KOPT-K1 (cell line): Measurements from ENCODE around the gene CASZ1.

ENCODE experiments used
- H3K27ac ChIP-seq: fragments of 200-600 bp; sonication (generic); 2 replicates; pipeline ENCODE4 v1.5.1; 2016; ENCODE audit warnings: antibody characterized with exemption, mild to moderate bottlenecking, low read depth, low read length; ENCODE audit not compliant: poor library complexity, severe bottlenecking
- H3K36me3 ChIP-seq: fragments of 200-600 bp; sonication (generic); 2 replicates; pipeline ENCODE4 v1.5.1; 2017; ENCODE audit warnings: antibody characterized with exemption, mild to moderate bottlenecking, low read length, moderate library complexity; ENCODE audit not compliant: insufficient read depth
- H3K9me3 ChIP-seq: fragments of 200-600 bp; sonication (generic); 2 replicates; pipeline ENCODE4 v1.5.1; 2017; ENCODE audit warnings: antibody characterized with exemption, low read length, mild to moderate bottlenecking; ENCODE audit not compliant: insufficient read depth, poor library complexity, severe bottlenecking

The CASZ1 gene

GRCh38 chr1:10777749-10778574 lies 18.5 kb downstream of the CASZ1 start:
- Histone ChIP-seq H3K27ac (no peak overlapping the region), H3K9me3 (no peaks in the 10 kb centered on the region), H3K36me3 (no peaks in the 10 kb centered on the region)

- Histone ChIP-seq H3K9me3 (no peaks in the 10 kb centered on the region), H3K36me3 (no peaks in the 10 kb centered on the region)
These were observed 20.1 kb downstream of the CASZ1 start for GRCh38 chr1:10776190-10776905.

DNA sequence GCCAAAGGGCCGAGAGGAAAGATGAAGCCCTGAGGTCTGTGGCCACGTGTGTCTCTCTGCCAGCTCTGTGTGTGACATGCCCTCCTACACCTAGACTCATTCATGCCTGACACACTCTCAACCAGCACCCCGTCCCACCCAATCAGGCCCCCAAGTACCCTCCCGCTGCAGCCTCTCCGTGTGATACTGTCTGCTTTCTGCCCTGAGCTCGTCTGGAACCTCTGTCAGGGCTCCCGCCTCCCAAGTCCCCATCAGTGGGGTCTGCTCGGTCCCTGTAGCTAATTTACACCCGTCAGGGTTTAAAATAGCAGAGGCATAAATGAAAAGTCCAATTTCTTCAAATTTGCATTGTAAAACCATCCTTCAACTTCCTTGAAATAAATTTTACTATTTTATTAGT lies 20.7 kb downstream of the CASZ1 start:
- H3K27ac ChIP-seq, result no peak overlapping the region
- no peaks in the 10 kb centered on the region for H3K36me3 ChIP-seq

More at GRCh38 chr1:10776190-10776905, 20.1 kb downstream of the CASZ1 start:
- no peak overlapping the region for H3K27ac ChIP-seq

DNA sequence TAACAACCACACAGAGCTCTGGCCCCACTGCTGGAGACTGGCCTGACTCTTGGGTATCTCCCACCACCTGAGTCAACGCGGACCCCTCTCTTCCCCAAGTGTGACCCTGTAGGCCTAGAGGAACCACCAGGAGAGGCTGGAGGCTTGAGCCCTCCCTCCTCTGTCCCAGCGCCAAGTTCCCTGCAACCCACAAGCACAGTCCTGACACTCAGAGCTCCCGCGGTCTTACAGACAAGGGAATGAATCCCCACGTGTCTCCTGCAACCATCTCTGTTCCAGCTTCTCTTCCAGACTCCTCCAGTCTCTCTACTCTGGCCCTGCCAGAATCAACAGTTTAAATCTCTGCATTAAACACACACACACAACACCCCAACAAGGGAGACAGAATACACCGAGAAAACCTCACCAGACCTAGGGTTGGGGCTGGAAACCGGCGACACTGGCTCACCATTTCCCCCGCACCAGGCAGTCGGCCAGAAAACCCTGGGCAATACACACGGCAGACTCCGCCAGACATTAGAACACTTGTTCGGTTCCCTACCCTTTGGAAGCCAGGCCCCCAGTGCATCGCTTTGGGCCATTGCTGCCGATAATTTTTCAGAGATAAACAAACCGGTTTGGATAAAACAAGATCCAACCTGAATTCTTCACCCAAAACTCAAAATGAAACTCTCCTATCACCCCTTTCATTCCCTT lies 21.7 kb downstream of the CASZ1 start:
- no peaks in the 10 kb centered on the region for H3K36me3 ChIP-seq
- no peak overlapping the region for H3K27ac ChIP-seq
- no peaks in the 10 kb centered on the region for H3K9me3 ChIP-seq

More for the DNA sequence above, 20.7 kb downstream of the CASZ1 start:
- no peaks in the 10 kb centered on the region for H3K9me3 ChIP-seq

GRCh38 chr1:10773851-10774614 lies 22.4 kb downstream of the CASZ1 start:
- no peak overlapping the region for H3K27ac ChIP-seq
- no peaks in the 10 kb centered on the region for H3K9me3 ChIP-seq
- H3K36me3 ChIP-seq, result no peaks in the 10 kb centered on the region

DNA sequence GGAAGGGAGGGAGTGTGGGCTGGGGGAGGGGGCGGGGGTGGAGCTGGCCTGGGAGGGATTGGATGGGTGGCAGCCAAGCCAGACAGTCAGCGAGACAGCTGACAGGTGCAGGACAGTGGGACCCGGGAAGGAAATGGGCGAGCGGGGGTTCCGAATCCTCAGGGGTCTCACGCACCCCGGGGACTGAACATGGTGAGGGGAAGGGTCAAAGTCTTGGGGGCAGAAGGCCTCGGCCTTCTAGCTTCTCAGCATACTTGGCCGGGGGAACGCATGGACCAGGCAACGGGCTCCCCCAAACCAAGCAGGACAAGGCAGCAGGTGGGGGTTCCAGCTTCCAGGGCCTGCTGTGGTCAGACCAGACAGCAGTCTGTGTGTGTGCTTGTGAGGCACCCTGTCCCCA lies 23.1 kb downstream of the CASZ1 start:
- Histone ChIP-seq H3K9me3 (no peaks in the 10 kb centered on the region), H3K36me3 (no peaks in the 10 kb centered on the region), H3K27ac (no peak overlapping the region)

DNA sequence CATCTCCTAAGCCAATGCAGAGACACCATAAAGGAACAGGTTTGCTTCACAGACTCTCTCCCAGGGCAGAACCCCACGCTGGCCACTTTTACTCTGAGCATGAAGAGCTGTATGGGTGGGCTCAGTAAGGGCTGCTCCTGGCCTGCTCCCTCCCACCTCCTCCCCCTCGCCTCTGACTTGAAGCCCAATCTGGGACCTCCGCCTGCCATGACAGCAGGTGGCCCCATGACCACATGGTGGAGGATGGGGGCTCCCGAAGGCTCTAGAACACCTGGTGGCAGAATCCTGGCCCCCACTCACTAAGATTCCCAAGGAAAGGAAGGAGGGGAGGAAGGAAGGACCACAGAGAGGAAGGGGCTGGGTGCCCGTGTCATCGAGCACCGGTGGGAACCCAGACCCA lies 23.7 kb downstream of the CASZ1 start:
- no peaks in the 10 kb centered on the region for H3K9me3 ChIP-seq
- no peak overlapping the region for H3K27ac ChIP-seq
- no peaks in the 10 kb centered on the region for H3K36me3 ChIP-seq

DNA sequence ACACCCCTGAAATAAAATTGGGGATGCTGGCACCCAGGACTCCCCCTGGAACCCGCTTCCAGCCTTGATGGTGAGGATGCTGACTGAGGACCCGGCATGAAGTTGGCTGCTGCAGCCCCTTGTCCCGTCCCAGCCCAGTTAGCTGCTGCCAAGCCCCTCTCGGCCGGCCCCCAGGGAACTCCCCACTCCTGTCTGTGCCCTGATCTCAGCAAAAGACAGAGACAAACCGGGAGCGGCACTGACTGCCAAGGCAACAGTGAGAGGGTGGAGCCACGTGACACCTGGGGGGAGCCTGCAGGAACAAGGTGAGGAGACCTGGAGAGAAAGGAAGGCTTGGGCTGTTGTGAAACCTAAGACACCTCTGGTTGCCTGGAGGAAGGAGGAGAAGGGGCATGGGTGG lies 24.7 kb downstream of the CASZ1 start:
- Histone ChIP-seq H3K27ac (no peak overlapping the region), H3K9me3 (no peaks in the 10 kb centered on the region), H3K36me3 (no peaks in the 10 kb centered on the region)

DNA sequence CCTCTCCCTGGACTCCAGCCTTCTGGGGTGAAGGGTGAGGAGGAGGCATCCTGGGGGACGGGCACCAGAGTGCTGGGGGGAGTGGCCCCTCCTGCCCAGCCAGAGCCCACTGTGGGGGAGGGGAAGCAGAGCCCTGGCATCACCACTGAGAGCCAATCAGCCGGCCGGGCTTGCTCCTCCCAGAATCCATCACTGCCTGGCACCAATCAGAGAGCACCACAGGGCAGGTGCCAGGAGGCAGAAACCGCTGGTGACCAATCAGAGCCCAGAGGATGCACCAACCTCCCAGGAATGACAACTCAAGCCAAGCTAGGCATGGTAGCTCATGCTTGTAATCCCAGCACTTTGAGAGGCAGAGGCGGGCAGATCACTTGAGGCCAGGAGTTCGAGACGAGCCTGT lies 27.9 kb downstream of the CASZ1 start:
- Histone ChIP-seq H3K9me3 (no peaks in the 10 kb centered on the region), H3K27ac (no peak overlapping the region), H3K36me3 (no peaks in the 10 kb centered on the region)

- H3K9me3 ChIP-seq, result no peaks in the 10 kb centered on the region
- no peaks in the 10 kb centered on the region for H3K36me3 ChIP-seq
- H3K27ac ChIP-seq, result no peak overlapping the region
These were observed 29.2 kb downstream of the CASZ1 start for GRCh38 chr1:10767282-10767681.

GRCh38 chr1:10765734-10766478 lies 30.5 kb downstream of the CASZ1 start:
- H3K9me3 ChIP-seq, result no peaks in the 10 kb centered on the region
- no peaks in the 10 kb centered on the region for H3K36me3 ChIP-seq
- H3K27ac ChIP-seq, result no peak overlapping the region

- Histone ChIP-seq H3K36me3 (no peaks in the 10 kb centered on the region), H3K27ac (no peak overlapping the region), H3K9me3 (no peaks in the 10 kb centered on the region)
These were observed 31.1 kb downstream of the CASZ1 start for GRCh38 chr1:10765304-10765703.

DNA sequence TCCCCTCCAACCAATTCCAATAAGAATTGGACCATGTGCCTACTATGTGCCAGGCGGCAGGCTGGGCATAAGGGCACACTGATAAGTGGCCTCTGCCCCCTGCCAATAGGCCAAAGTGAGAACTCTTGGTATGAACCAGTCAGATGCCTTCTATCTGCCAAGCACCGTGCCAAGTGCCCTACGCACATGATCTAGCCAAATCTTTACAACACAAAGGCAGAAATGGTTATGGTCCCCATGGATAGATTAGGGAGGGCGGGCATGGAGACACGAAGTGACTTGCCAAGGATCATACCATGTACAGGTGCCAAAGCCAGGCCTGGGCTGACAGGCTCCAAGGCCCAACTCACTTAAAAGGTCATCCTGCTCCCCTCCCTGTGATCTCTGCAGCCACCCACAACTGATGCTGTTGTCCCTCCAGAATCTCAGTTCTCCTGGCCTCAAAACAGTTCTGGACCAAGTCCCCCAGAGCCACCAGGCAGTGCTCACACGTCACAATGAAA lies 32.1 kb downstream of the CASZ1 start:
- Histone ChIP-seq H3K36me3 (no peaks in the 10 kb centered on the region), H3K27ac (no peak overlapping the region), H3K9me3 (no peaks in the 10 kb centered on the region)

- H3K27ac ChIP-seq, result no peak overlapping the region
- no peaks in the 10 kb centered on the region for H3K9me3 ChIP-seq
- H3K36me3 ChIP-seq, result no peaks in the 10 kb centered on the region
These were observed 33.6 kb downstream of the CASZ1 start for GRCh38 chr1:10762875-10763274.
